Mesodermal cell (in vitro differentiated cells): Measurements from ENCODE around the gene GNG7.

Experiments
- H3K27ac ChIP-seq: 2 replicates; pipeline ENCODE4 v1.7.0; 2013; ENCODE audit warnings: mild to moderate bottlenecking, low read depth, low read length, moderate library complexity; ENCODE audit not compliant: severe bottlenecking
- H3K36me3 ChIP-seq: 2 replicates; pipeline ENCODE4 v1.7.1; 2013; ENCODE audit warnings: mild to moderate bottlenecking, low read length, moderate library complexity; ENCODE audit not compliant: control insufficient read depth, insufficient read depth
- H3K4me1 ChIP-seq: one replicate; pipeline ENCODE4 v1.7.1; 2013; ENCODE audit warnings: mild to moderate bottlenecking, low read length; ENCODE audit not compliant: insufficient read depth, control insufficient read depth, poor library complexity, severe bottlenecking
- H3K4me3 ChIP-seq: 2 replicates; pipeline ENCODE4 v1.7.0; 2013; ENCODE audit warnings: low read length, control low read depth, mild to moderate bottlenecking; ENCODE audit not compliant: insufficient read depth, poor library complexity, severe bottlenecking; ENCODE audit errors: extremely low read depth
- H3K9me3 ChIP-seq: 2 replicates; pipeline ENCODE4 v1.7.1; 2013; ENCODE audit warnings: mild to moderate bottlenecking, low read length, moderate library complexity; ENCODE audit not compliant: control insufficient read depth
- WGBS, 2 experiments: methylation state at CpG; one replicate each; pipeline ENCODE4 v1.1.5; 2013; ENCODE audit warnings: missing lambda C conversion rate in 2 of 2; ENCODE audit not compliant: insufficient coverage in 2 of 2; 5-methylcytosine and 5-hydroxymethylcytosine counted together

Gene GNG7

DNA sequence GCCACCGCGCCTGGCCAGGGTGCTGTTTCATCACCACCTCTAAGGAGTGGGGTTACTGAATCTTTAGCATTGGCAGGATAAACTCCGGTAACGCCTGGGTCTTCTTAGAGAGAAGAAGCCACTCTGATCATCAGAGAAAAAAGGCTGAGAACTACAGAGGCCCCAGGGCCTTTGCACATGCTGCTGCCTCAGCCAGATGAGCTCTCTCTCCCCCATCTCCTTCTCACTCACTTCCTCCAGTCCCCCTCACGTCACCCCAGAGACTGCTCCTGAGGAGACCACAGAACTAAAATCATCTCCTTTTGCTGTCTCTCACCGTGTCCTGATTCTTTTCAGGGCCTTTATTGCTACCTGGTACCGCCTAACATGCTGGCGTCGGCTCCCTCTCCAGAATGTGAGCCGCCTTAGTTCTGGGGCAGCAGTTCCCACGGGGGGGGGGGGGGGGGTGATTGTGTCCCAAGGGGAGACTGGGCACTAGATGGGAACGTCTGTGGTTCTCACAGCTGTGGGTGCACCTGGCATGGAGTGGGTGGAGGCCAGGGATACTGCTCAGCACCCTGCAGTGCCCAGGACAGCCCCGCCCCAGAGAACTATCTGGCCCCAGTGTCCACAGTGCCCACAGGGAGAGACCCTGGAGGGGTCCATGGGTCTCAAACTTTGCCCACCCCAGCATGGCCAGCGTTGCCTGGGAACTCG lies 23.8 kb upstream of the GNG7 start:
- Histone ChIP-seq H3K4me3 (no peak overlapping the region), H3K4me1 (peaks cover 13% of the 10 kb centered on the region), H3K36me3 (no peaks in the 10 kb centered on the region), H3K27ac (no peak overlapping the region), H3K9me3 (no peaks in the 10 kb centered on the region)
- WGBS, 2 experiments, result 83 to 89% methylated on average over 9 to 13 of the region's 15 CpGs

DNA sequence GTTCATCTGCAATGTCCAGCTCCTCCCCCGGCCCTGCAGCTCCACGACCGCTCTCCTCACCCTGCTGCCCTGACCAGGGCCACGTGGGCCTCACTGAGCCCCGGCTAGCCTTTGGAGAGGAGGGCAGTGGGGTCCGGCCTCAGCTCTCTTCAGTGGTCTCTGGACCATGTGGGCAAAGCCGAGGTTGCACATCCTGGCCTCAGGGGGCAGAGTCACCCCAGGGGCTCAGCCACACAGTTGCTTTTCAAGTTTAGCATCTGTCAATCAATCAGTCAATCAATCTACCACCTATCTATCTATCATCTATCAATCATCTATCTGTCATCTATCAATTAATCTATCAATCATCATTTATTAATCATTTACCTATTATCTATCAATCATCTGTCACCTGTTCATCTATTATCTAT lies 21.7 kb upstream of the GNG7 start:
- Histone ChIP-seq H3K9me3 (no peaks in the 10 kb centered on the region), H3K36me3 (no peaks in the 10 kb centered on the region), H3K4me1 (peaks cover 13% of the 10 kb centered on the region), H3K27ac (no peak overlapping the region), H3K4me3 (no peak overlapping the region)
- 61 to 70% methylated on average over 7 of the region's 7 CpGs for WGBS, 2 experiments

DNA sequence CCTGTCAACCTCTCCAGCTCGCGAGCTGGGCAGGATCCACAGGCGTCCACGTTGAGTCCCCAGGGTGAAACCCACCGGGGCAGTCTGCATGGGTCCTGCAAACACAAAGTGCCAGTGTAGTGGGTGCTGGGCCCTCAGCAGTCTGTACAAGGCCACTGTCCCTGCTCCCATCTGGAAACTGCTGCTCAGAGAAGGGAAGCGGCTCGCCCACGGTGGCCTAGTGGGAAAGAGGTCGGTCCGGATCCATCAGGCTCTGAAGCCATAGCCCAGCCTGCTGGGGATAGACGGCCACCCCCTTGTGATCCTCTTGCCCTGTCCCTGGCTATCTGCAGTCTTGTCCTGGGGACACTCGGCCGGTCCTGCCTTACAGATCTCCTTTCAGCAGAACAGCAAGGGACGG lies 21.3 kb upstream of the GNG7 start:
- Histone ChIP-seq H3K27ac (no peak overlapping the region), H3K9me3 (no peaks in the 10 kb centered on the region), H3K4me1 (peaks cover 13% of the 10 kb centered on the region), H3K4me3 (no peak overlapping the region), H3K36me3 (no peaks in the 10 kb centered on the region)
- WGBS, 2 experiments, result 83 to 86% methylated on average over 14 of the region's 14 CpGs

DNA sequence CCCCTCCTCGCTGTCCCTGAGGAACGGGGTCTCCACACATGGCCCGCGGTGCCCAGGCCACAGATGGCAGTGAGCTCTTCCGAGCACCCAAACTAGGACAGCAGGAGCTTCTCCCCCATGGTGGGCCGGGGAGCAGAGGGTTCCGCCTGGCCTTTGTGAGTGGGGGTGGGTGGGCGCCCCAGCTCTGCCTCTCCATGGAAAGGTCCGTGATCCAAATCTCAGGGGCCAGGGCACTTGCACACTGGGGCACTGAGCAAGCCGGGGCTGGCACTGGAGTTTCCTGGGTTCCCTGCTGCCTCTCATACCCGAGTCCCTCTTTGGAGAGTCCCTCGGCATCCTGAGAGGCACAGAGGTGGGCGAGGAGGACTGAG lies 20.8 kb upstream of the GNG7 start:
- Histone ChIP-seq H3K9me3 (no peaks in the 10 kb centered on the region), H3K4me1 (peaks cover 13% of the 10 kb centered on the region), H3K27ac (peak overlapping the region; percentile 10), H3K4me3 (no peak overlapping the region), H3K36me3 (no peaks in the 10 kb centered on the region)
- 89% methylated on average over 9 to 11 of the region's 13 CpGs for WGBS, 2 experiments

DNA sequence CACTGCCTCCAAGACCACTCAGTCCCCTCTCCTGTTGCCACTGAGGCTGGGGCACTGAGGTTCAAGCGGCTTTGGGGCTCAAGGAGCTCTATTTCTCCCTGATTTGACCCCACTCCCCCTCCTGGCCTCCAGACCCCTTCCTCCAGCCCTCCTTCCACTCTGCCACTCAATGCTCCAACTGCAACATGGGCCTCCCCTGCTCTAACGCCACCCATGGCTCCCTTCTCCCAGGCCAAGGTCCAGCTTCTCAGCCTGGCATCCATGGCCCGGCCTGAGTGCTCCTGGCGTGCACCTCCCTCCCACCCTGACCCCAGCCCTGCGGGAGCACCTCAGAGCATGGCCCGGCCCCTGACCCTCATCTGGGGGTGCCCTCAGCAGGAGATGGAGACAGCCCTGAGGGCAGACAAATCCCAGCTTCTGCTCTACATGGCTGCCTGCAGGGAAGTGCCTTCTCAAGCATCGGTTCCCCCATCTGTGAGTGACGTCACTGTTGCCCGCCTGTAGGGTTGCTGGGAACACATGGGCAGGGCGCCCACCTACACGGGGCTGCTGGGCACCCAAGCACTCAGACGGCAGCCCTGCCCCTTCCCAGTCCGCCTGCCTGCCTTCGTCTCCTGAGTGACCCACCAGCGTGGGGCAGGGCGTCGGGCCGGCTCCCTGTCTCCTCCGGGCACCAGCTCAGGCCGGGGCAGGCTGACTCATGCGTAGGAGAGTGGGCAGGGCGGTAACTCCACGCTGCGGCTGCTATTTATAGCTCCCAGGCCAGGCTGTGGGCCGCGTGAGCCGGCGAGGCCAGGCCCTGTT lies 20.2 kb upstream of the GNG7 start:
- WGBS, 2 experiments, result 65 to 68% methylated on average over 23 to 26 of the region's 28 CpGs
- no peak overlapping the region for H3K4me3 ChIP-seq
- H3K4me1 ChIP-seq, result peaks cover 13% of the 10 kb centered on the region
- H3K27ac ChIP-seq, result no peak overlapping the region
- H3K36me3 ChIP-seq, result no peaks in the 10 kb centered on the region
- no peaks in the 10 kb centered on the region for H3K9me3 ChIP-seq

DNA sequence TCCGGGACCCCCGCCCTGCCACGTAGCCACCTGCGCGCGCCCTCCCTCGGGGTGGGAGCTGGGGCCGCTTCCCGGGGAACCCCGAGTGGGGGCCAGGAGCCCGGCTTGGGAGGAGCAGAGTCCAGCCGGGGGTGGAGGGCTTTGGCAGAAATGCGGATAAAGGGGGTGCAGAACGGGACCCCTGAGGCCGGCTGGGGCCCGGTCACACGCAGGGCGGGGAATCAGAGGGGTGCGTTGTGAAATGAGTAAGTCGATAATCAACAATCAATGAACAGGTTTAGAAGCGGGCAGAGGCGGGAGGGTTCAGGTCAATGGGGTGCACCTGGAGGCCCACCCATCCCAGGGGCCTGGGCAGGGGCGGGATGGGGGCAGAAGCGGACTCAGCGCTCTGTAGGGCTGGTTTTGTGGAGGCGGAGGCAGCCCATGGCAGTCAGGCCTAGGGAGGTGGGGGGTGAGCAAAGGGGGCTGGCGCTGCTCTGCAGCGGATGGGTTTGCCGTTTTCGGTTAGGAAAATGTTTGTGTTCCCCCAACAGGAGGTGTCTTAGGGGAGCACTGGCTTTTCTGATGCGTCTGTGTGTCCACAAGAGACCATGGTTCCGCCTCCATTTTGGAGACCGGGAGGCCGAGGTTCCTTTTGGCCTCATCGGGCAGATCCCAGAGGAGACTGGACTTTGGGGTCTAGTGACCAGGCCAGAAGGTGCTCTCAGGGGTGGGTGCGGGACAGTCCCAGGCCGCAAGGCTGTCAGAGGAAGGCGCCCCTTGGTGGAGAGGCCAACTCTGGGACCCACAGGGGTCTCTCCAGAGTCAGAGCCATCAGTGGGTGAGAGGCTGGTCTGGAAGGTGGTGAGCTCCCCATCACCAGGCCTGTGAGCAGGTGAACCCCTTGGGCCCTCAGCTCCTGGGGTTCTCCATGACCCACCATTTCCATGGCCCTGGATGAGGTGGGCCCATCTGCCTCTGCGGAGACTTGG lies 19.4 kb upstream of the GNG7 start:
- H3K4me1 ChIP-seq, result peaks cover 13% of the 10 kb centered on the region
- H3K27ac ChIP-seq, result no peak overlapping the region
- whole genome bisulfite sequencing, 2 experiments, result 37 to 51% methylated on average over 28 to 30 of the region's 39 CpGs
- H3K9me3 ChIP-seq, result no peaks in the 10 kb centered on the region
- peak overlapping the region; percentile 32 for H3K4me3 ChIP-seq
- no peaks in the 10 kb centered on the region for H3K36me3 ChIP-seq

DNA sequence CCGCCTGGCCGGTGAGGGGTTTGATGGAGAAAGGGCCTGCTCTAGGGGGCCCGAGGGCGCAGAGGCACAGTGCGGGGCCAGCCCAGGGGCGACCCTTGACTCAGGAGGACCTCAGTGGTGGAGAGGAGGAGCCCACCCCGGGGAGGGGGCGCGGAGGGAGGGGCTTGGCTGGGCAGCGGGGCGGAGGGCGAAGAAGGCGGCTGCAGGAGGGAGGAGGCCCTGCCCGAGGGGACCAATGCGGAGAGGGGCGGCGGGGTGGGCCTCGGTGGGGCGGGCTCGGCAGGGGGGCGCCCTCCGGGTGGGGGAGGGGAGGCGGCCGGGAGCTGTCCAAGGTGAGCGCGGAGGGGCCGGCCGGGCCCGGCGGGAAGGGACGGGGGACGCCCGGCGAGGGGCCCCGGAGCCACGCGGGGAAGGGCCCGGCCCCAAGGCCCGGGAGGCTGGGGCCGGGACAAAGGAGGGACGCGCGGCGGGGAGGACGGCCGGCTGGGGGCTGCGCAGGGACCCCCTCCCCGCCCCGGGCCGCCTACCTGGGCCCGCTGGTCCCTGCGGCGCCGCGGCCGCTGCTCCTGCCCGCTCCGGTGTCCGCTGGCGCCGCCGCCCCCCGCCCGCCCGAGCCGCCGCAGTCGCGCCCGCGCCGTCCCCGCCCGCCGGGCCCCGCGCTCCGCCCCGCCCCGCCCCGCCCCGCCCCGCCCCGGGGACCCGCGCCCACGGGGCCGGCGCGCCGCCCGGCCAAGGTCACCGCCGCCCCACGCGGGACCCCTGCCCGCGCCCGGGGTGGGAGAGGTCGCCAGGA lies 18.5 kb upstream of the GNG7 start, which contains the start of gene DIRAS1:
Gene DIRAS1, minus strand, starts transcription at position 596 of the 793 bp plus-strand sequence. CDS start 3,566 bp downstream, outside the sequence.
- Histone ChIP-seq H3K36me3 (no peaks in the 10 kb centered on the region), H3K27ac (no peak within 1 kb of the TSS), H3K4me3 (peak within 1 kb of the TSS; percentile 39), H3K4me1 (peaks cover 13% of the 10 kb centered on the region), H3K9me3 (no peaks in the 10 kb centered on the region)
- WGBS, 2 experiments, result 0% methylated on average over 34 to 44 of the region's 100 CpGs

DNA sequence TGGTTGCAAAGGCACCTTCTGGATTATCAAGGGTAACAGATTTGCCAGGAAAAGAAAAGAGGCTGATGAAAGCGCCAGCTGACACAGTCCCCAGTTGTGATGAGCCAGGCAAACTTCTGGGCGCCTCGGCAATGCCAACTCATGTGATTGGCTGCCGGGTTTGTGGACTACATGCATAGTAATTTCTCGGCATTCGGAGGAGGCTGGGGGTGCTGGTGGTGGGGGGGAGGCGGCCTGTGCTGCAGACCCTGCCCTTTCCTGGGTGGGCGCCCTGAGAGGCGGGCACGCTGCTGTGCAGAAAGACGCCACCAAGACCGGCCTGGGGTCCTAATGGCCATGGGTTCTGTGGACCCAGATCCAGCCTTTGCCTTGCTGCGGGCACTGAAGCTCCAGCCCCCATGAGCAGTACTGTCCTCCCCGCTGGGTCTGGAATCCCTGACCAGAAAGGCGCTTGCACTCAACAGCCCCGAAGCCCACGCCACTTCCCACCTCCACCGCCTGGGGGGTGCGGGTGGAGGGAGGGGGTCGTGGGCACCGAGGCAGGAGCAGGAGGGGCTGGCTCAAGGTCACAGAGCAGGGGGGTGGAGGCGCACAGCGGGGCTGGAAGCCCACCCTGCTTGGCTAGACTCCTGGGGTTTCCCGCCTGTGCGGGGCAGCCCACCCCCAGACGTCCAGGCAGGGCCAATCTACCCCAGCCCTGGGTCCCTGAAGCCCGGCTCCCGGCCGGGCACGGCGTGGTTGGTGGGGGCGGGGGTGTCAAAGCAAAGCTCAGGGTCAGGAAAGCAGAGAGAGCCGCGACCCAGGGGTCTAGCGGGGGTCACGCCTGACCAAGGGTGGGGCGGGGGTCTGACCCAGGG lies 17.7 kb upstream of the GNG7 start:
- peaks cover 8% of the 10 kb centered on the region for H3K9me3 ChIP-seq
- 12 to 15% methylated on average over 20 to 26 of the region's 37 CpGs for WGBS, 2 experiments
- H3K4me1 ChIP-seq, result peaks cover 13% of the 10 kb centered on the region
- no peaks in the 10 kb centered on the region for H3K36me3 ChIP-seq
- H3K4me3 ChIP-seq, result peak overlapping the region; percentile 39
- H3K27ac ChIP-seq, result no peak overlapping the region

DNA sequence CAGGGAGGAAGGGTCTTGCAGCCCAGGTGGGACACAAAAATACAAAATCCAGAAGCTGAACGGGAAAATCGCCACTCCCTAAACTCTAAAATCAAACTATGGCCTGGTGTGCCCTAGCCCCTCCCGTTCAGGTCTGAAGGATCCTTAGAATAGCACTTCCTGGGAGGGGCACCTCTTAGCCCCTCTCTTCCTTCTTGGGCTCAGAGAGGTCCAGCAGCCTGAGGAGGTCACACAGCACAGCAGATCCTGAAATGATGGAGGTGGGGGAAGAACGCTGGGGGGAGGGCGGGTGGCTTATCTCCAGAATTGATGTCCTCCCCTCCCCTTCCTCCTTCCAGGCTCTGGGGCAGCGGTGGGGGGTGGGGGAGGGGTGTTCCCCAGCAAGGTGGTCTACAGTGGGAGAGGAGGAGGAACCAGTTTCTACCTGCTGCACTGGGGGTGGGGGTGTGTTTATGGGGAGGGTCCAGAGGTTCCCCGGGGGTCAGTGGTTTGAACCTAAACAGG lies 16.8 kb upstream of the GNG7 start:
- no peak overlapping the region for H3K4me3 ChIP-seq
- WGBS, 2 experiments, result 67 to 75% methylated on average over 4 of the region's 7 CpGs
- H3K36me3 ChIP-seq, result no peaks in the 10 kb centered on the region
- H3K27ac ChIP-seq, result no peak overlapping the region
- H3K4me1 ChIP-seq, result peaks cover 13% of the 10 kb centered on the region
- peaks cover 9% of the 10 kb centered on the region for H3K9me3 ChIP-seq
